Measurements from ENCODE around the gene TRAPPC10. TPM values are rescaled to one million over a fixed set of nuclear protein-coding genes. Genes with fewer than 3 reads are reported as not detected.

The TRAPPC10 gene
- total RNA-seq, 1 donor from 2014 or later, result 95.3 TPM

DNA sequence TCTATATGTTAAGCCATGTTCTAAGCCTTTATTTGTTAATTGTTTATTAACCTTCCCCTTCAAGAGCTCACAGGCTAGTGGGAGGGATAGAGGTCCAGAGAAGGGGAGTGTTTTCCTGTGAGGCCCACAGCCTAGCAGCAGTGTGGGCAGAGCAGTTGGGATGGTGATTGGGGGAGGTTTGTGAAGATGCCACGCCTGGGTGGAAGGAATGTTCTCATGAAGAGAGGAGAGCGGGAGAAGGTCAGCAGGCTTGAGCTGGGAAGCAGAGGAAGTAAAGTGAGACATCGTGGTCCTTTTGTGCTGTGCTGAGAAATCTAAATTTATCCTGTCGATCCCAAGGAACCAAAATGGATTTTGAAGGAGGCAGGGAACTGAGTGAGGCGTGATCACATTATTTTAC is 42.6 kb downstream of the TRAPPC10 start:
- peaks cover 46% of the 10 kb centered on the region for H3K4me1 Mint-ChIP-seq (ENCODE audit: low read depth)
- H3K9me3 Mint-ChIP-seq, result no peaks in the 10 kb centered on the region
- H3K4me3 Mint-ChIP-seq, result no peak overlapping the region
- no peak for DNase-seq (ENCODE audit: low spot score)
- intact Hi-C loops (cut with micrococcal nuclease), result no loop called here
- no peaks in the 10 kb centered on the region for H3K27me3 Mint-ChIP-seq (ENCODE audit: insufficient read depth)
- no peak overlapping the region for H3K27ac Mint-ChIP-seq
- peaks cover 45% of the 10 kb centered on the region for H3K36me3 Mint-ChIP-seq (ENCODE audit: low read depth)

DNA sequence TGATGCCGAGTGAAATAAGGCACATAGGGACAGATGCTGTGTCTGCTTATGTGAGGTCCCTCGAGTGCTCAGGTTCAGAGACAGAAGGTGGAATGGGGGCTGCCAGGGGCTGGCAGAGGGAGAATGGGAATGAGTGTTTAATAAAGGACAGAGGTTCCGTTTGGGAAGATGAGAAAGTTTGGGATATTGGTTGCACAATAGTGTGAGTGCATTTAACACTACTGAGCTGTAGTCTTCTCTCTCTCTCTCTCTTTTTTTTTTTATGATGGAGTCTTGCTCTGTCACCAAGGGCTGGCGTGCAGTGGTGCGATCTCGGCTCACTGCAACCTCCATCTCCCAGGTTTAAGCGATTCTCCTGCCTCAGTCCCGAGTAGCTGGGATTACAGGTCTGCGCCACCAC is 44.9 kb downstream of the TRAPPC10 start:
- Mint-ChIP-seq H3K9me3 (no peaks in the 10 kb centered on the region), H3K4me3 (no peak overlapping the region), H3K36me3 (ENCODE audit: low read depth) (peaks cover 47% of the 10 kb centered on the region), H3K4me1 (ENCODE audit: low read depth) (peaks cover 45% of the 10 kb centered on the region), H3K27me3 (ENCODE audit: insufficient read depth) (no peaks in the 10 kb centered on the region), H3K27ac (peak overlapping the region; percentile 59)
- intact Hi-C loops (cut with micrococcal nuclease), result loop anchor here (1.0 kb wide), 1 partner anchor 8 kb away; no protein-coding TSS in a partner anchor
- no peak for DNase-seq (ENCODE audit: low spot score)

DNA sequence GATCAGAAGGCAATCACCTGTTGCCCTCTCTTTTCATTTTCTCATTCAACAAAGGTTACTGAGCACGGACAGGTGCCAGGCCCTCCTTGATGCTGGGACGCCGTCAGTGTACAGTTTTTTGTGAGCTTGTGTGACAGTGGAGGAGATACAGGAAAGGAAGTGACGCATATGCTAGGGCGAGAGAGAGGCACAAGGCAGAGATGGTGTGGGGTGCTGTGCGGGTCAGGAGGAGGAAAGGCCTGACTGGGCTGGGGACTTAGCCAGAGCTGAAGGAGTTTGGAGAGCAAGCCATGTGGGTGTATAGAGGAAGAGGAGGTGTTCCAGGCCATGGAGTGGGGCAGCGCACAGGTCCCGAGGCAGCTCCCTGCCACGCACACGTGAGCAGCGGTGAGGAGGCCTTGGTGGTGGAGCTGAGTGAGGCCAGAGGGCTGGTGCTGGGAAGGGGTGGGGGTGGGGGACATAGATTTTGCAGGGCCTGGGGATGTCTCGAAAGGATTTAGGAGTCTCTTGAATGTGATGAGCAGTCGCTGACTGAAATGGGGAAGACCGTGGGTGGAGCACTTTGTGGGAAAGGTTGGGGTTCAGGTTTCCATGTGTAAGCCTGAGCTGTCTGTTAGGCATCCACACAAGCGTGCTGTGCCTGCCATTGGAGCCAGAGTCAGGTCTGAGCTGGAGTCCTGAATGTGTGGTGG is 46.0 kb downstream of the TRAPPC10 start:
- intact Hi-C loops (cut with micrococcal nuclease), result loop anchor here (1.0 kb wide), 1 partner anchor 7 kb away; no protein-coding TSS in a partner anchor
- H3K36me3 Mint-ChIP-seq (ENCODE audit: low read depth), result peaks cover 47% of the 10 kb centered on the region
- peaks cover 45% of the 10 kb centered on the region for H3K4me1 Mint-ChIP-seq (ENCODE audit: low read depth)
- H3K27ac Mint-ChIP-seq, result peak overlapping the region; percentile 90
- no peaks in the 10 kb centered on the region for H3K27me3 Mint-ChIP-seq (ENCODE audit: insufficient read depth)
- H3K4me3 Mint-ChIP-seq, result peak overlapping the region; percentile 74
- H3K9me3 Mint-ChIP-seq, result no peaks in the 10 kb centered on the region
- DNase-seq (ENCODE audit: low spot score), result no peak

DNA sequence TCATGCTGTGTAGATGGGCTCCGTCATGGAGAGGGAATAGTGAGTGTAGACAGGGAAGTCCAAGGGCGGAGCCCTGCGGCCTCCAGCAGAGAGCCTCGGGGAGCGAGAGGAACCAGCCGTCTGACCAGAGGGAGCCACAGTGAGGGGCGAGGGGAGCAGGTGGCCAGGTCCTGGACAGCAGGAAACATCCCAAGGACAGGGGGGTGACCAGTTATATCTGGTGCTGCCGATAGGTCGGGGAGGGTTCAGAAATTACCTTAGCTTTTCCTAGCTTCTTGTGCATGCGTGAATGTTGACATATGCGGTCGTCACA is 46.5 kb downstream of the TRAPPC10 start:
- H3K4me3 Mint-ChIP-seq, result peak overlapping the region; percentile 58
- peak overlapping the region; percentile 90 for H3K27ac Mint-ChIP-seq
- H3K4me1 Mint-ChIP-seq (ENCODE audit: low read depth), result peaks cover 45% of the 10 kb centered on the region
- no peaks in the 10 kb centered on the region for H3K27me3 Mint-ChIP-seq (ENCODE audit: insufficient read depth)
- H3K9me3 Mint-ChIP-seq, result no peaks in the 10 kb centered on the region
- no peak for DNase-seq (ENCODE audit: low spot score)
- intact Hi-C loops (cut with micrococcal nuclease), result no loop called here
- peaks cover 48% of the 10 kb centered on the region for H3K36me3 Mint-ChIP-seq (ENCODE audit: low read depth)

DNA sequence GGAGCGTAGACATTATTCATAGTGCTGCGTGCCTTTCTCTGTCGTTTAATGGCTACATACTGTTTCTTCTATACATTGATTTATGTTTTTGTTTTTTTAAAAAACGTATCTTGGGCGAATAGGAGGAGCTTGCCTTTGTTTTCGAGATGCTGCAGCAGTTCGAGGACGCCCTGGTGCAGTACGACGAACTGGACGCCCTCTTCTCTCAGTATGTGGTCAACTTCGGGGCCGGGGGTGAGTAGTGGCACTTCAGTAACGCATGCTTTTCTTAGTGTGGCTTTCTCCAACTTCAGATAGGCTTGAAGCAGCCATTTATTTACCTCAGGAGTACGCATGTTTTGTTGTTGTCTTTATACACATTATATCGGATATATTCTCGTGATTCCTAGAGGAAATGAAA is 46.9 kb downstream of the TRAPPC10 start:
- no peak for DNase-seq (ENCODE audit: low spot score)
- H3K27me3 Mint-ChIP-seq (ENCODE audit: insufficient read depth), result no peaks in the 10 kb centered on the region
- intact Hi-C loops (cut with micrococcal nuclease), result no loop called here
- H3K36me3 Mint-ChIP-seq (ENCODE audit: low read depth), result peaks cover 49% of the 10 kb centered on the region
- H3K4me1 Mint-ChIP-seq (ENCODE audit: low read depth), result peaks cover 45% of the 10 kb centered on the region
- H3K9me3 Mint-ChIP-seq, result no peaks in the 10 kb centered on the region
- H3K4me3 Mint-ChIP-seq, result no peak overlapping the region
- peak overlapping the region; percentile 90 for H3K27ac Mint-ChIP-seq

DNA sequence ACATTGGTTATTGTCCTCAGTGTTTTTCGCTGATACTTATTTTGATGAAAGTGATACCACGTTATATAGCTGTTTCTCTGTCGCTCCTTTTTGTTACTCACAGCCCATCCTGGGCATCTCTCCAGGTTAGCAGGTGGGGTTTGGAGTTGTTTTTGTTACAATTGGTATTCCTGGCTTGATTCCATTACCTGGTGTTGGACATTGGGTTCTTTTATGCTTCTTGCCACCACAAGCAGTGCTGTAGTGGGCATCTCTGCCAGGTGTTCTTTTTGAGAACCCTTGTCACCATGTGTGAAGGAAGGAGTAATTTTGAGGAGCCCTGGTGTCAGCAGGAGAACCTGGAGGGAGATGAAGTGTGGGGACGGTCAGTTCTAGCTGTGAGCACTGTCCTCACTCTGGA is 47.6 kb downstream of the TRAPPC10 start:
- Mint-ChIP-seq H3K4me3 (no peak overlapping the region), H3K9me3 (no peaks in the 10 kb centered on the region), H3K27ac (peak overlapping the region; percentile 27), H3K27me3 (ENCODE audit: insufficient read depth) (no peaks in the 10 kb centered on the region), H3K36me3 (ENCODE audit: low read depth) (peaks cover 51% of the 10 kb centered on the region), H3K4me1 (ENCODE audit: low read depth) (peaks cover 47% of the 10 kb centered on the region)
- DNase-seq (ENCODE audit: low spot score), result no peak
- intact Hi-C loops (cut with micrococcal nuclease), result no loop called here

DNA sequence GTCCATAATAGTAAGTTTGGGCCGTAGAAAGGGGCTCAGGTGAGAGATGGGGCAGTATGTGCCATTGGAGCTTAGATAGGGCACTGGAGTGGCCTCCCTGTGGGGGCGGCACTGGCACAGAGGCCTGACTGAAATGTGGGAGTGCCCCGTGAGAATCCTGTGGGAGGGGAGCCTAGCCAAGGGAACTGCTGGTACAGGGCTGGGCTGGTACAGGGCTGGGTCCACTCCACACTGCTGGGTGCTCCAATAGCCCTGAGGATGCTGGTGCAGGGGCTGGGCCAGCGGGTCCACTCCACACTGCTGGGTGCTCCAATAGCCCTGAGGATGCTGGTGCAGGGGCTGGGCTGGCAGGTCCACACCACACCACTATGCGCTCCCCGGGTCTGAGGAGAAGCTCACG is 50.3 kb downstream of the TRAPPC10 start:
- H3K4me3 Mint-ChIP-seq, result no peak overlapping the region
- H3K27me3 Mint-ChIP-seq (ENCODE audit: insufficient read depth), result no peaks in the 10 kb centered on the region
- peaks cover 55% of the 10 kb centered on the region for H3K4me1 Mint-ChIP-seq (ENCODE audit: low read depth)
- intact Hi-C loops (cut with micrococcal nuclease), result no loop called here
- peaks cover 48% of the 10 kb centered on the region for H3K36me3 Mint-ChIP-seq (ENCODE audit: low read depth)
- H3K9me3 Mint-ChIP-seq, result no peaks in the 10 kb centered on the region
- no peak overlapping the region for H3K27ac Mint-ChIP-seq
- no peak for DNase-seq (ENCODE audit: low spot score)

DNA sequence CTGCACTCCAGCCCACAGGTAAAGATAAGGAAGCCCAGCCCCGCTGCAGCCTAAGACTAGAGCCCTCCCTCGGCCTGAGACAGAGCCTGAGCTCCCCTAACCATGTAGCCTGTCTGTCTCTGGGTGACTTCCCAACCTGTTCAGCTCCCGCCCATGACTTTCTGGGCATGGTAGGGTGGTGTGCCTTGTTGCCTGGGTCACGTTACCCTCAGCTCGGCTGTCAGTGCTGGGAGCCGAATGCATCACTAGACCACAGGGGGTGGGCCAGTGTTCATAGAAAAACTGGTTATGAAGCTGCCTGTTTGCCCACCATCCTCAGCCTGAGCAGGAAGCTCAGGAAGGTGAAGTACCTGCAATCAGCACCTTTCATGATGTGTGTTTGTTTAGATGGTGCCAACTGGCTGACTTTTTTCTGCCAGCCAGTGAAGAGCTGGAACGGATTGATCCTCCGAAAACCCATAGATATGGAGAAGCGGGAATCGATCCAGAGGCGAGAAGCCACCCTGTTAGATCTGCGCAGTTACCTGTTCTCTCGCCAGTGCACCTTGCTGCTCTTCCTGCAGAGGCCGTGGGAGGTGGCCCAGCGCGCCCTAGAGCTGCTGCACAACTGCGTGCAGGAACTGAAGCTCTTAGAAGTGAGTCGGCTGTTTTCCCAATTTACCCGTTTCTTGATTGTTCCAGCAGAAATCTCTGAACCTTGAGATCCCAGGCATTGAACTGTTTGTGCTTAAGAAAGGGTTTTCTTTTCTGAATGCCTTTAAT is 51.2 kb downstream of the TRAPPC10 start:
- intact Hi-C loops (cut with micrococcal nuclease), result no loop called here
- peaks cover 47% of the 10 kb centered on the region for H3K36me3 Mint-ChIP-seq (ENCODE audit: low read depth)
- H3K27ac Mint-ChIP-seq, result peak overlapping the region; percentile 69
- H3K4me3 Mint-ChIP-seq, result no peak overlapping the region
- H3K4me1 Mint-ChIP-seq (ENCODE audit: low read depth), result peaks cover 48% of the 10 kb centered on the region
- DNase-seq (ENCODE audit: low spot score), result no peak
- no peaks in the 10 kb centered on the region for H3K9me3 Mint-ChIP-seq
- H3K27me3 Mint-ChIP-seq (ENCODE audit: insufficient read depth), result no peaks in the 10 kb centered on the region

DNA sequence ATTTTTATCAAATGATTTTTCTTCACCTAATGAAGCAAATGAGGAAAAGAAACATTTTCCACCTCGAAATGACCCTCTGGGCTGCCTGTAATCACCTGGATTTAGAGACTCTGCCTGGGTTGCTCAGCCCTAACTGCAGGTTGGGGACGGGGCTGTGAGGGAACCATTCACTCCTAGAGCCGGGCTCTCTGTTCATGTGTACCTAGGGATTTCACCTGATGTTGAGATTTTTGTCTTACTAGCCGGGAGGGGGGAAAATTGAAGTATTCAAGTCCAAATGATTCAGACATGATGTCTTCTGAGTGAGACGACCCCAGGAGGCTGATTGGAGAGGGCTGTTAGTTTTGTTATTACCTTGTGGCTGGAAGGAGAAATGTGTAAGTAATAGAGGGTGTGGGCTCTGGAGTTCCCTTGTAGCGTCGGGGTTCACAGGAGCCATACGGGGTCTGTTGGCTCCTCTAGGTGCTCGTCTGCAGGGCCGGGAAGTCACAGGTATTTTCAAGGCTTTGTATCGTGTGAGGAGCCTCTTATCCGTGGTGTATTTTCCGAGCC is 52.8 kb downstream of the TRAPPC10 start:
- H3K9me3 Mint-ChIP-seq, result no peaks in the 10 kb centered on the region

DNA sequence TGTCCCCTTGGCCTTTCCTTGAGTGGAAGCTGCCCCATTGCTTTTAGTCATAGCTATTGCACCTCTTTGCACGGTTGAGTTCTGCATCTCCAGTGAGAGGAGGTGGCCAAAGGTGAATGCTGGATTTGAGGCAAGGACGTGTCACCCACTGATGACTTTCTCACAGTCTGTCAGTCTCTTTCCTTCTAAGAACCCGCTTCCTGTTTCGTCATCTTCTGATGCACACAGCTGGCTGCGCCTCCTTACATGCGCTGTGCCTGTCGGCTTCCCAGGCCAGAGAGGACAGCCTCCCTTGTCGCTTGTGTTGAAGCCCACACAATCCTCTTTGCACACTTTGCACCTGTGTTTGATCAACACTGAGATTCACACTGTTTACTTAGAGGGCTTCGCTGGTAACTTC is 53.3 kb downstream of the TRAPPC10 start:
- Mint-ChIP-seq H3K9me3 (no peaks in the 10 kb centered on the region), H3K4me3 (peak overlapping the region; percentile 71), H3K4me1 (ENCODE audit: low read depth) (peaks cover 51% of the 10 kb centered on the region), H3K36me3 (ENCODE audit: low read depth) (peaks cover 46% of the 10 kb centered on the region), H3K27ac (peak overlapping the region; percentile 94), H3K27me3 (ENCODE audit: insufficient read depth) (no peaks in the 10 kb centered on the region)
- intact Hi-C loops (cut with micrococcal nuclease), result loop anchor here (1.0 to 2.0 kb wide), 4 partner anchors 8 to 52 kb away; no protein-coding TSS in a partner anchor
- peak; percentile 78 for DNase-seq (ENCODE audit: low spot score)

More for the DNA sequence above, 52.8 kb downstream of the TRAPPC10 start:
- no peaks in the 10 kb centered on the region for H3K27me3 Mint-ChIP-seq (ENCODE audit: insufficient read depth)
- H3K4me3 Mint-ChIP-seq, result peak overlapping the region; percentile 71
- DNase-seq (ENCODE audit: low spot score), result no peak
- peak overlapping the region; percentile 94 for H3K27ac Mint-ChIP-seq
- H3K4me1 Mint-ChIP-seq (ENCODE audit: low read depth), result peaks cover 50% of the 10 kb centered on the region
- intact Hi-C loops (cut with micrococcal nuclease), result loop anchor here (1.0 to 2.0 kb wide), 4 partner anchors 8 to 52 kb away; no protein-coding TSS in a partner anchor
- peaks cover 45% of the 10 kb centered on the region for H3K36me3 Mint-ChIP-seq (ENCODE audit: low read depth)

DNA sequence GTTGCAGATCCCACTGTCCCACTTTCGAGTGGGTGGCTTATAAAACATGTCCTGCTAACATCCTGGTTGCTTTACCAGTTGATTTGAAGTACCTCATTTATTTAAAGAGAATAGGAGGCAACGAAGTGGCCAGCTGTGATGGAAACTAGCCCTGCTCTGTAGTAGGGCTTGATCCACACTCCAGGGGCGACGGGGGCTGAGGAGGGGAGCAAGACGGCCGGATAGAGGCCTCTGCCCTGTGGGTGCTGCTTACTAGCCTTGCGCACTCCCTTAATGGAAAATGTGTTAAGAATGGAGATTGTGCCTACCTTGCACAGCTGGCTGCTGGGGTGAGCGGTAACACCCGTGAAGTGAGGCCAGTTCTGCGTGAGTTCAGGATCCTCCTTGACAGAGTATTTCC is 54.0 kb downstream of the TRAPPC10 start:
- Mint-ChIP-seq H3K9me3 (no peaks in the 10 kb centered on the region), H3K36me3 (ENCODE audit: low read depth) (peaks cover 47% of the 10 kb centered on the region), H3K27me3 (ENCODE audit: insufficient read depth) (no peaks in the 10 kb centered on the region), H3K4me1 (ENCODE audit: low read depth) (peaks cover 51% of the 10 kb centered on the region), H3K27ac (peak overlapping the region; percentile 94), H3K4me3 (peak overlapping the region; percentile 71)
- DNase-seq (ENCODE audit: low spot score), result no peak
- intact Hi-C loops (cut with micrococcal nuclease), result no loop called here

DNA sequence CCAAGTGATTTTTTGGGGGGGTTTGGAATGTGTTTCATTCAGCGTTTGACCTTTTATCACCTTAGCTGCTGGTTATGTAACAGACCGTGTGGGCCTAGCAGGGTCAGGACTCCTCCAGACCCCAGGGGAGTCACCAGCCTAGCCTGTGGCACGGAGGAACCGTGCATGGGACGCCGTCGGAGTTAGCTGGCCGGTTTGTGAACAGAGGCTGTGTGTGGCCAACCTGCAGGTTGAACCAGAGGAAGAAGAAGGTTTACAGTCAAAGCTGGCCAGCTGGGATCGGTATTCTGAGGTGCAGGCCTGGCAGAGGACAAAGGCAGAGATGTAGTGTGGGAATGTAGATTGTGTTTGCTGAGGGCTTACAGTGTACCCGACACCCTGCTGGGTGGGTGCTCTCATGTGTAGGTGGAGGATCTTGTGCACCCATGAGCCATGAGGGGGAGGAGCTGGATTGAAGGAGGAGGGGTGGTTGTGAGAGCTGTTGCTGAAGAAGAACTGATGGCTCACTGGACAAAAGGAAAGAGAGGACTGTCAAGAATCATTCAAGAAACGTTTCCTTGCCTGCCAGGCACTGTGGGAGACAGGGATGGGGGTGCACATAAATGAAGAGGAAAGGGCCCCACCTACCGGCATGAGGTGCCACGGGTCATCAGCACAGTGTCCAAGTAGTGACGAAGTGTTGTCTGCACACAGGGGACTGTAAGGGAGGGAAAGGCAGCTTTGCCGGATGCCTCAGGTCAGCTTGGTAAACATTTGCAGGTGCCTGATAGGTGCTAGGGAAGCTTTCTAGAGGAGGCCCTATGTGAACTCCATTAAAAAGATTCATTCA is 55.1 kb downstream of the TRAPPC10 start:
- H3K27ac Mint-ChIP-seq, result peak overlapping the region; percentile 57
- DNase-seq (ENCODE audit: low spot score), result no peak
- no peaks in the 10 kb centered on the region for H3K9me3 Mint-ChIP-seq
- H3K4me1 Mint-ChIP-seq (ENCODE audit: low read depth), result peaks cover 51% of the 10 kb centered on the region
- peaks cover 50% of the 10 kb centered on the region for H3K36me3 Mint-ChIP-seq (ENCODE audit: low read depth)
- no peak overlapping the region for H3K4me3 Mint-ChIP-seq
- intact Hi-C loops (cut with micrococcal nuclease), result no loop called here
- no peaks in the 10 kb centered on the region for H3K27me3 Mint-ChIP-seq (ENCODE audit: insufficient read depth)
